Heart right ventricle (tissue), 16 donors: ENCODE measurements around the gene FARSB. TPM values are rescaled to one million over a fixed set of nuclear protein-coding genes. Genes with fewer than 3 reads are reported as not detected.

Experiments used
- ATAC-seq, 8 donors: fragments of 200-7000 bp; cut with Tn5 transposase; one replicate each; pipeline ENCODE4 v1.9.1; 2020; ENCODE audit warnings: mild to moderate bottlenecking in 8 of 8, moderate library complexity in 8 of 8, moderate number of reproducible peaks in 1 of 8
- DNase-seq, 2 donors: peaks; one replicate each; pipeline ENCODE4 v3.0.0-alpha.2; 2020
- H3K27ac ChIP-seq, 10 donors: fragments of 200-600 bp; sonication (generic) in 2 of 10; one replicate each; pipeline versions ENCODE4 v1.5.0 to v1.8.0; 2020 to 2022; ENCODE audit warnings: mild to moderate bottlenecking in 3 of 10
- H3K27me3 ChIP-seq, 7 donors: fragments of 200-600 bp; one replicate each; pipeline ENCODE4 v1.8.0; 2021 to 2022; ENCODE audit warnings: mild to moderate bottlenecking in 2 of 7
- H3K36me3 ChIP-seq, 9 donors: fragments of 200-600 bp; sonication (generic) in 1 of 9; one replicate each; pipeline versions ENCODE4 v1.5.0 to v1.8.0; 2020 to 2022; ENCODE audit warnings: mild to moderate bottlenecking in 2 of 9
- H3K4me1 ChIP-seq, 9 donors: fragments of 200-600 bp; sonication (generic) in 1 of 9; one replicate each; pipeline versions ENCODE4 v1.5.0 to v1.8.0; 2020 to 2022; ENCODE audit warnings: mild to moderate bottlenecking in 4 of 9
- H3K4me3 ChIP-seq, 10 donors: fragments of 200-600 bp; sonication (generic) in 2 of 10; one replicate each; pipeline versions ENCODE4 v1.5.0 to v1.8.0; 2020 to 2022; ENCODE audit warnings: mild to moderate bottlenecking in 7 of 10, moderate library complexity in 2 of 10
- H3K9me3 ChIP-seq, 11 donors: fragments of 200-600 bp in 10 of 11; sonication (generic) in 2 of 11; one replicate each; pipeline versions ENCODE4 v1.5.0 to v1.8.0; 2013 to 2022; ENCODE audit warnings: mild to moderate bottlenecking in 2 of 11, control low read depth in 1 of 11, moderate library complexity in 1 of 11
- WGBS, 2 donors: extraction: QIAGEN DNeasy Blood & Tissue Kit; methylation state at CpG; one replicate each; pipeline ENCODE4 v1.1.7; 2013; ENCODE audit warnings: inconsistent platforms in 1 of 2; 5-methylcytosine and 5-hydroxymethylcytosine counted together
- intact Hi-C, 10 donors: fragments of 100-400 bp; cut with DNase I; formaldehyde crosslinking; loops; one replicate each; pipeline versions ENCODE4 v1.11.1 to v1.14.2; 2022
- polyA plus RNA-seq, 2 donors: library from polyadenylated mRNA; stranded (reverse); fragments of 200-250 nt; gene quantifications; one replicate each; pipeline ENCODE4 v1.2.3, GENCODE V29; 2013
- total RNA-seq, 10 donors: library from RNA; stranded (reverse); fragmentation: NEBNext Ultra II Directional in 3 of 10; extraction: Animal tissue kit (Norgen Biotek cat#: 25700) in 3 of 10; gene quantifications; one replicate each; pipeline versions ENCODE4 v1.2.1 to v1.2.4, GENCODE V29; 2021 to 2023
- TF ChIP-seq, protein P1 (sequence below), 9 donors: fragments of 200-600 bp; sonication (generic) in 2 of 9; IDR thresholded peaks; one replicate each; pipeline versions ENCODE4 v1.5.0 to v1.8.0; 2021 to 2022; ENCODE audit warnings: antibody characterized with exemption in 9 of 9, mild to moderate bottlenecking in 5 of 9, moderate library complexity in 1 of 9
- donor health status: Arrhythmogenic right ventricular cardiomyopathy.
- donor health status: ischemic (EF 13 %, LVEDD 7.1; RV severe dilation, severe dysfunction).
- donor health status: healthy with polysubstance abuse.
- donor health status: DM: no; HTN: yes; CAD: no.
- donor health status: DM: no; HTN: no; CAD: no.
- donor health status: ischemic (EF 25% LVEDD 6.9; RV normal size, moderate dysfunction).
- donor health status: ischemic (EF 25% LVEDD 5.7; RV mildly dilated, moderate dysfunction).
- donor health status: healthy.
- donor health status: DM: yes; HTN: yes; CAD: no.
- donor health status: Ischemic cardiomyopathy.
- donor health status: ischemic (EF 35%, LVEDD 5.7; RV mildly dilated, moderate dysfunction).
- donor health status: nonischemic (EF 11% LVEDD 7.7; RV severe dilation, severe dysfunction).
- donor health status: DM: yes; HTN: yes; CAD: no.
- donor health status: PGD.
- donor health status: ischemic (EF 29% LVEDD 5.4; RV normal size, mild dysfunction).
- donor health status: nonischemic (EF 23%, LVEDD 6.1; RV moderate dilation, normal function).

FARSB gene
- total and polyA plus RNA-seq, 12 donors = 12.1 to 26.6 (median 20.5) TPM

- DNase-seq (no peak), ATAC-seq (no peak)
- intact Hi-C loops = no loop called here
- no peaks in the 10 kb centered on the region for H3K4me1 ChIP-seq
- H3K27ac ChIP-seq = no peak overlapping the region
- no peaks in the 10 kb centered on the region for H3K9me3 ChIP-seq
- H3K36me3 ChIP-seq = no peaks in the 10 kb centered on the region
- no peak overlapping the region for H3K4me3 ChIP-seq
- peaks cover 0 to 33% (median 12%) of the 10 kb centered on the region in 7 donors for H3K27me3 ChIP-seq
- WGBS, 2 donors = 40 to 42% methylated on average over 7 of the region's 7 CpGs
- TF ChIP-seq, protein P1, sequence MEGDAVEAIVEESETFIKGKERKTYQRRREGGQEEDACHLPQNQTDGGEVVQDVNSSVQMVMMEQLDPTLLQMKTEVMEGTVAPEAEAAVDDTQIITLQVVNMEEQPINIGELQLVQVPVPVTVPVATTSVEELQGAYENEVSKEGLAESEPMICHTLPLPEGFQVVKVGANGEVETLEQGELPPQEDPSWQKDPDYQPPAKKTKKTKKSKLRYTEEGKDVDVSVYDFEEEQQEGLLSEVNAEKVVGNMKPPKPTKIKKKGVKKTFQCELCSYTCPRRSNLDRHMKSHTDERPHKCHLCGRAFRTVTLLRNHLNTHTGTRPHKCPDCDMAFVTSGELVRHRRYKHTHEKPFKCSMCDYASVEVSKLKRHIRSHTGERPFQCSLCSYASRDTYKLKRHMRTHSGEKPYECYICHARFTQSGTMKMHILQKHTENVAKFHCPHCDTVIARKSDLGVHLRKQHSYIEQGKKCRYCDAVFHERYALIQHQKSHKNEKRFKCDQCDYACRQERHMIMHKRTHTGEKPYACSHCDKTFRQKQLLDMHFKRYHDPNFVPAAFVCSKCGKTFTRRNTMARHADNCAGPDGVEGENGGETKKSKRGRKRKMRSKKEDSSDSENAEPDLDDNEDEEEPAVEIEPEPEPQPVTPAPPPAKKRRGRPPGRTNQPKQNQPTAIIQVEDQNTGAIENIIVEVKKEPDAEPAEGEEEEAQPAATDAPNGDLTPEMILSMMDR (IDR thresholded peaks at IDR 0.05) = no peak
Measured at GRCh38 chr2:222554517-222554916, 101.4 kb downstream of the FARSB start.

GRCh38 chr2:222548992-222549391 is 106.9 kb downstream of the FARSB start:
- Histone ChIP-seq H3K4me1 (peaks cover 0 to 5% (median 0%) of the 10 kb centered on the region in 9 donors), H3K27me3 (peaks cover 0 to 27% (median 7%) of the 10 kb centered on the region in 7 donors), H3K4me3 (no peak overlapping the region), H3K36me3 (no peaks in the 10 kb centered on the region), H3K27ac (no peak overlapping the region), H3K9me3 (no peaks in the 10 kb centered on the region)
- no peak for ATAC-seq
- no peak for DNase-seq
- TF ChIP-seq, protein P1 (IDR thresholded peaks at IDR 0.05) = no peak
- intact Hi-C loops = loop anchor here in 1 of 10 donors (10.0 kb wide), 1 partner anchor 536 kb away; no protein-coding TSS in a partner anchor
- WGBS, 2 donors = 71 to 74% methylated on average over 3 of the region's 3 CpGs

- ATAC-seq (no peak), DNase-seq (no peak)
- WGBS, 2 donors = 88 to 92% methylated on average over 5 of the region's 5 CpGs
- TF ChIP-seq, protein P1 (IDR thresholded peaks at IDR 0.05) = no peak
- Histone ChIP-seq H3K4me1 (peaks cover 0 to 5% (median 0%) of the 10 kb centered on the region in 9 donors), H3K27ac (no peak overlapping the region), H3K36me3 (no peaks in the 10 kb centered on the region), H3K27me3 (peaks cover 0 to 10% (median 0%) of the 10 kb centered on the region in 7 donors), H3K4me3 (no peak overlapping the region), H3K9me3 (no peaks in the 10 kb centered on the region)
- intact Hi-C loops = loop anchor here in 1 of 10 donors (10.0 kb wide), 1 partner anchor 538 kb away; no protein-coding TSS in a partner anchor
Measured at GRCh38 chr2:222547083-222547482, 108.8 kb downstream of the FARSB start.

DNA sequence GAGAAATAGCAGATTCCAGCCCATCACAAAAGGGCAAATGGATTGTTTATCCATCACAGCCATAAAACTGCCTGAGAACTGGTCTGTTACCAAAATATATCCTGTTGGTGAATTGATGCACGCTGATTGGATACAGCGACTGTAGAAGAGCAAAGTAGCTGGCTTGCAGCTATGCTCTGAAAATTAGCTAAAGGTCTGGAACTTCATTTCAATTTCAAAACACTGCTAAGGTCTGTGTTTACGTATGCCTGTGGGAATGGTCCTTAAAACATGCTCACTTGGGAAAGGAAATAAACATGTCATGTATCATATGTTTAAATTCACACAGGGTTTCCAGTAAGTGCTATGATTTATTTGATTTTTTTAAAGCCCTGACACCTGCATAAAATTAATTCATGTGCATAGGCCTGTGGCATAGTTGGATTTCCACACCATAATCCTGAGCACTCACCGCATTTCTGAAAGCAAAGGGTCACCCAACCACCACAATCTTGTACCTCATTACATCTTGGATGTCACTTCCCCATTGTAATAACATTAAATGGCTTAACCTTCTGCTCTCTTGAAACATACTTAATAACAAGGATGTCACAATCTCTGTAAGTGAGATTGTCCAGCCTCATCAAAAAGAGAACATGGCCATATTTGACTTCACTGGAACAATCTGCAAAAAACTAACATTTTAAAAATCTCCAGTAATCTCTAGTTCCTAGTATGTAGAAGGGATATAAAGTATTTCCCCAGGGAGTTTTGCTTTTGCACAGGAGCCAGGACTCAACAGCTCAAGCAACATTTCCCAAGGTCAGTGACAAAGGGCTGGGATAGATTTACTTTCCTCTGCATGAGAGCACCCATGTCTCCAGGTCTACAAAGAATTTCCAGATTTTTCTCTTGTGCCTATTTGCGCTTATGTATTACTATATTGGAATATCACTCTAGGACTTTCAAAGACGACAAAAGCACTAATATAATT is 109.8 kb downstream of the FARSB start:
- ATAC-seq (no peak), DNase-seq (no peak)
- Histone ChIP-seq H3K27me3 (peaks cover 0 to 8% (median 0%) of the 10 kb centered on the region in 7 donors), H3K9me3 (no peaks in the 10 kb centered on the region), H3K27ac (no peak overlapping the region), H3K36me3 (no peaks in the 10 kb centered on the region), H3K4me3 (no peak overlapping the region), H3K4me1 (peaks cover 0 to 5% (median 0%) of the 10 kb centered on the region in 9 donors)
- WGBS, 2 donors = 75 to 78% methylated on average over 6 of the region's 6 CpGs
- TF ChIP-seq, protein P1 (IDR thresholded peaks at IDR 0.05) = no peak
- intact Hi-C loops = loop anchor here in 1 of 10 donors (10.0 kb wide), 1 partner anchor 539 kb away; no protein-coding TSS in a partner anchor
